Measurements from ENCODE around the gene CBARP. TPM values are rescaled to one million over a fixed set of nuclear protein-coding genes. Genes with fewer than 3 reads are reported as not detected.

The CBARP gene
- polyA plus RNA-seq, 1 donor from 2014 or later: 18.2 TPM

DNA sequence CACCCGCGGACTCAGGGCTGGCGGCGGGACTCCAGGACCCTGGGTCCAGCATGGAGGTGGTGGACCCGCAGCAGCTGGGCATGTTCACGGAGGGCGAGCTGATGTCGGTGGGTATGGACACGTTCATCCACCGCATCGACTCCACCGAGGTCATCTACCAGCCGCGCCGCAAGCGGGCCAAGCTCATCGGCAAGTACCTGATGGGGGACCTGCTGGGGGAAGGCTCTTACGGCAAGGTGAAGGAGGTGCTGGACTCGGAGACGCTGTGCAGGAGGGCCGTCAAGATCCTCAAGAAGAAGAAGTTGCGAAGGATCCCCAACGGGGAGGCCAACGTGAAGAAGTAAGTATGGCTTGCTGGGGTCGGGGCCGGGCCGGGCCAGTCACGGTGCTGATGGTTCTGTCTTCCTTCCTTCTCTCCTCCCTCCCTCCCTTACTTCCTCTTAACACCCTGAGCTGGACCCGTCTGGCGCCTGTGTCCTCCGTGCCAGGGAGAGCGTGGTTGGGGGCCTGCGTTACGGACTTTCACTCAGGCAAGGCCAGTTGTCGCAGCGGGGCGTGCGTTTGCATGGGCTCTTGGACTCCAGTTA is 30.8 kb downstream of the CBARP start:
- Histone ChIP-seq H3K27me3 (ENCODE audit: insufficient read depth, low read depth, low read length) (no peaks in the 10 kb centered on the region), H3F3A (ENCODE audit: insufficient read depth, low read length, poor library complexity, severe bottlenecking) (no peaks in the 10 kb centered on the region), H3K9ac (ENCODE audit: low read length) (peak overlapping the region; percentile 74), H3K79me2 (replicated peaks; ENCODE audit: insufficient read depth, low read length) (peaks cover 44% of the 10 kb centered on the region), H3K4me2 (ENCODE audit: low read length) (peak overlapping the region; percentile 68), H4K20me1 (ENCODE audit: insufficient read depth) (peaks cover 11% of the 10 kb centered on the region), H2AFZ (ENCODE audit: low read depth, low read length) (no peak overlapping the region), H3K36me3 (ENCODE audit: insufficient read depth, low read length) (no peaks in the 10 kb centered on the region), H3K4me3 (ENCODE audit: low read length) (peak overlapping the region; percentile 94), H3K9me2 (ENCODE audit: insufficient read depth, low read length) (no peaks in the 10 kb centered on the region), H3K27ac (ENCODE audit: low read length) (no peak overlapping the region), H3K9me3 (ENCODE audit: low read length) (no peaks in the 10 kb centered on the region)
- no peak for TF ChIP-seq MXI1 (conservative IDR thresholded peaks at IDR 0.05; ENCODE audit: poor library complexity, severe bottlenecking)
- TF ChIP-seq CTCF (IDR thresholded peaks at IDR 0.05; ENCODE audit: poor library complexity, severe bottlenecking): no peak
- TF ChIP-seq EZH2 (IDR thresholded peaks at IDR 0.05; ENCODE audit: borderline replicate concordance, insufficient read depth, low read length, poor library complexity, severe bottlenecking): no peak
- no peak for TF ChIP-seq POLR2AphosphoS5 (IDR thresholded peaks at IDR 0.05)
- TF ChIP-seq, protein P1, sequence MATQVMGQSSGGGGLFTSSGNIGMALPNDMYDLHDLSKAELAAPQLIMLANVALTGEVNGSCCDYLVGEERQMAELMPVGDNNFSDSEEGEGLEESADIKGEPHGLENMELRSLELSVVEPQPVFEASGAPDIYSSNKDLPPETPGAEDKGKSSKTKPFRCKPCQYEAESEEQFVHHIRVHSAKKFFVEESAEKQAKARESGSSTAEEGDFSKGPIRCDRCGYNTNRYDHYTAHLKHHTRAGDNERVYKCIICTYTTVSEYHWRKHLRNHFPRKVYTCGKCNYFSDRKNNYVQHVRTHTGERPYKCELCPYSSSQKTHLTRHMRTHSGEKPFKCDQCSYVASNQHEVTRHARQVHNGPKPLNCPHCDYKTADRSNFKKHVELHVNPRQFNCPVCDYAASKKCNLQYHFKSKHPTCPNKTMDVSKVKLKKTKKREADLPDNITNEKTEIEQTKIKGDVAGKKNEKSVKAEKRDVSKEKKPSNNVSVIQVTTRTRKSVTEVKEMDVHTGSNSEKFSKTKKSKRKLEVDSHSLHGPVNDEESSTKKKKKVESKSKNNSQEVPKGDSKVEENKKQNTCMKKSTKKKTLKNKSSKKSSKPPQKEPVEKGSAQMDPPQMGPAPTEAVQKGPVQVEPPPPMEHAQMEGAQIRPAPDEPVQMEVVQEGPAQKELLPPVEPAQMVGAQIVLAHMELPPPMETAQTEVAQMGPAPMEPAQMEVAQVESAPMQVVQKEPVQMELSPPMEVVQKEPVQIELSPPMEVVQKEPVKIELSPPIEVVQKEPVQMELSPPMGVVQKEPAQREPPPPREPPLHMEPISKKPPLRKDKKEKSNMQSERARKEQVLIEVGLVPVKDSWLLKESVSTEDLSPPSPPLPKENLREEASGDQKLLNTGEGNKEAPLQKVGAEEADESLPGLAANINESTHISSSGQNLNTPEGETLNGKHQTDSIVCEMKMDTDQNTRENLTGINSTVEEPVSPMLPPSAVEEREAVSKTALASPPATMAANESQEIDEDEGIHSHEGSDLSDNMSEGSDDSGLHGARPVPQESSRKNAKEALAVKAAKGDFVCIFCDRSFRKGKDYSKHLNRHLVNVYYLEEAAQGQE (IDR thresholded peaks at IDR 0.05; ENCODE audit: borderline replicate concordance): no peak
- TF ChIP-seq SMC3 (conservative IDR thresholded peaks at IDR 0.05; ENCODE audit: poor library complexity): no peak
- no peak for TF ChIP-seq TAF1 (IDR thresholded peaks at IDR 0.05; ENCODE audit: low read depth)
- TF ChIP-seq EP300 (conservative IDR thresholded peaks at IDR 0.05; ENCODE audit: poor library complexity, severe bottlenecking): no peak
- TF ChIP-seq RAD21 (conservative IDR thresholded peaks at IDR 0.05): no peak

- H3F3A ChIP-seq (ENCODE audit: insufficient read depth, low read length, poor library complexity, severe bottlenecking): no peaks in the 10 kb centered on the region
- H3K9me3 ChIP-seq (ENCODE audit: low read length): no peaks in the 10 kb centered on the region
- no peak for TF ChIP-seq EP300 (conservative IDR thresholded peaks at IDR 0.05; ENCODE audit: poor library complexity, severe bottlenecking)
- TF ChIP-seq CTCF (IDR thresholded peaks at IDR 0.05; ENCODE audit: poor library complexity, severe bottlenecking): no peak
- TF ChIP-seq TAF1 (IDR thresholded peaks at IDR 0.05; ENCODE audit: low read depth): no peak
- TF ChIP-seq, protein P1 (IDR thresholded peaks at IDR 0.05; ENCODE audit: borderline replicate concordance): no peak
- H3K9me2 ChIP-seq (ENCODE audit: insufficient read depth, low read length): no peaks in the 10 kb centered on the region
- peaks cover 11% of the 10 kb centered on the region for H4K20me1 ChIP-seq (ENCODE audit: insufficient read depth)
- no peaks in the 10 kb centered on the region for H3K36me3 ChIP-seq (ENCODE audit: insufficient read depth, low read length)
- H2AFZ ChIP-seq (ENCODE audit: low read depth, low read length): no peak overlapping the region
- H3K4me3 ChIP-seq (ENCODE audit: low read length): peak overlapping the region; percentile 94
- peak overlapping the region; percentile 74 for H3K9ac ChIP-seq (ENCODE audit: low read length)
- no peak overlapping the region for H3K27ac ChIP-seq (ENCODE audit: low read length)
- H3K79me2 ChIP-seq (replicated peaks; ENCODE audit: insufficient read depth, low read length): peaks cover 40% of the 10 kb centered on the region
- peak overlapping the region; percentile 68 for H3K4me2 ChIP-seq (ENCODE audit: low read length)
- no peaks in the 10 kb centered on the region for H3K27me3 ChIP-seq (ENCODE audit: insufficient read depth, low read depth, low read length)
Observed at GRCh38 chr19:1206150-1206863, 31.5 kb downstream of the CBARP start.
